GM12878 (cell line): ENCODE results near the gene IL32. TPM values are rescaled to one million over a fixed set of nuclear protein-coding genes. Genes with fewer than 3 reads are reported as not detected.

Source experiments
- FOXK2 ChIP-seq: fragments of 450-650 bp; IDR thresholded peaks from 2 replicates; pipeline ENCODE4 v1.6.1; 2017; ENCODE audit warnings: mild to moderate bottlenecking, moderate library complexity
- KDM1A ChIP-seq: fragments of 200-600 bp; sonication (generic); IDR thresholded peaks from 2 replicates; pipeline ENCODE4 v1.6.1; 2016; ENCODE audit warnings: borderline replicate concordance
- polyA plus RNA-seq, 11 experiments: library from polyadenylated mRNA; depleted of rRNA in 4 of 11; unstranded in 6 of 11; stranded (reverse) in 5 of 11; fragments of >200 nt; fragmentation: Nextera tagmentation in 4 of 11; fragmentation: Illumina TruSeq in 1 of 11; extraction: Ambion mirVana in 4 of 11; extraction: Trizol in 1 of 11; gene quantifications; 1 replicate in 1 of 11; 2 replicates in 10 of 11; pipeline versions ENCODE4 v1.2.1 to v1.2.3, GENCODE V29; 2011 to 2016; ENCODE audit warnings: inconsistent platforms in 2 of 11, missing spikeins in 2 of 11, low read depth in 1 of 11
- total RNA-seq, 4 experiments: library from RNA; depleted of rRNA in 3 of 4; stranded (reverse); fragments of >200 nt in 3 of 4; fragmentation: Illumina TruSeq in 1 of 4; extraction: Trizol in 1 of 4; gene quantifications; 2 replicates each; pipeline versions ENCODE4 v1.2.1 to v1.2.3, GENCODE V29; 2013 to 2021
- TF ChIP-seq, protein P1 (sequence below): fragments of 450-650 bp; IDR thresholded peaks from 2 replicates; pipeline ENCODE4 v1.6.1; 2017; ENCODE audit warnings: mild to moderate bottlenecking, low read depth, inconsistent platforms; ENCODE audit not compliant: poor library complexity, severe bottlenecking
- TF ChIP-seq, protein P2 (sequence below): IDR thresholded peaks from 2 replicates; pipeline ENCODE4 v1.6.1; 2012; ENCODE audit warnings: low read depth, low read length, improper control_type of control experiment

Gene IL32
- total and polyA plus RNA-seq, 10 of the 15 experiments (the other 5 are each of a cell fraction or from before 2014, with no cell fraction given) = 27.0 to 122 (median 55.8) TPM

DNA sequence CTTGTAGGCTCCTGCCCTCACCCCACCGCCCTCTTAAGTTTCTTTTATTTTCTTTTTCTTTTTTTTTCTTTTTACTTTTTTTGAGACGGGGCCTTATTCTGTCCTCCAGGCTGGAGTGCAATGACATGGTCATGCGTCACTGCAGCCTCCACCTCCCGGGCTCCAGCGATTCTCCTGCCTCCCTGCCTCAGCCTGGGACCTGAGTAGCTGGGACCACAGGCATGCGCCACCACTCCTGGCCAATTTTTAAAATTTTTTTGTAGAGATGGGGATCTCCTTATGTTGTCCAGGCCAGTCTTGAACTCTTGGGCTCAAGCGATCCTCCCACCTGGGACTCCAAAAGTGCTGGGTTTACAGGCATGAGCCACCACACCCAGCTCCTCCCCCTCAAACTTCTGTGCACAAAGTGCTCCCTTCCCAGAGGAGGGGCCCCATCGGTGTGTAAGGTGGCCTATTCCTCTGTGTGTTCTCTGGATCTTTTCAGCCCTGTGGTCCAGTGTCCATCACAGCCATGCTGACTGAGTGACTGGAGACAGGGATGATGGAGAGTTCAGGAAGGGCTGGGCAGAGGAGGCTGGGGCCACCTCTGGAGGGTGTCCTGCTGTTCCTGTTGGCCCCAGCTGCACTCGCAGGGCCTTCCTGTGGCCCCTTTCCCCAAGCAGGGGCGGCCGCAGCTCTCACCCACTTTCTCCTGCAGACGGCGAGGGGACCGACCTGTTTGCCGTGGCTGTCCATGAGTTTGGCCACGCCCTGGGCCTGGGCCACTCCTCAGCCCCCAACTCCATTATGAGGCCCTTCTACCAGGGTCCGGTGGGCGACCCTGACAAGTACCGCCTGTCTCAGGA is 8.9 kb upstream of the IL32 start (continued):
- TF ChIP-seq, protein P1, sequence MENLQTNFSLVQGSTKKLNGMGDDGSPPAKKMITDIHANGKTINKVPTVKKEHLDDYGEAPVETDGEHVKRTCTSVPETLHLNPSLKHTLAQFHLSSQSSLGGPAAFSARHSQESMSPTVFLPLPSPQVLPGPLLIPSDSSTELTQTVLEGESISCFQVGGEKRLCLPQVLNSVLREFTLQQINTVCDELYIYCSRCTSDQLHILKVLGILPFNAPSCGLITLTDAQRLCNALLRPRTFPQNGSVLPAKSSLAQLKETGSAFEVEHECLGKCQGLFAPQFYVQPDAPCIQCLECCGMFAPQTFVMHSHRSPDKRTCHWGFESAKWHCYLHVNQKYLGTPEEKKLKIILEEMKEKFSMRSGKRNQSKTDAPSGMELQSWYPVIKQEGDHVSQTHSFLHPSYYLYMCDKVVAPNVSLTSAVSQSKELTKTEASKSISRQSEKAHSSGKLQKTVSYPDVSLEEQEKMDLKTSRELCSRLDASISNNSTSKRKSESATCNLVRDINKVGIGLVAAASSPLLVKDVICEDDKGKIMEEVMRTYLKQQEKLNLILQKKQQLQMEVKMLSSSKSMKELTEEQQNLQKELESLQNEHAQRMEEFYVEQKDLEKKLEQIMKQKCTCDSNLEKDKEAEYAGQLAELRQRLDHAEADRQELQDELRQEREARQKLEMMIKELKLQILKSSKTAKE = no peak
- TF ChIP-seq KDM1A (no peak), FOXK2 (no peak)
- TF ChIP-seq, protein P2, sequence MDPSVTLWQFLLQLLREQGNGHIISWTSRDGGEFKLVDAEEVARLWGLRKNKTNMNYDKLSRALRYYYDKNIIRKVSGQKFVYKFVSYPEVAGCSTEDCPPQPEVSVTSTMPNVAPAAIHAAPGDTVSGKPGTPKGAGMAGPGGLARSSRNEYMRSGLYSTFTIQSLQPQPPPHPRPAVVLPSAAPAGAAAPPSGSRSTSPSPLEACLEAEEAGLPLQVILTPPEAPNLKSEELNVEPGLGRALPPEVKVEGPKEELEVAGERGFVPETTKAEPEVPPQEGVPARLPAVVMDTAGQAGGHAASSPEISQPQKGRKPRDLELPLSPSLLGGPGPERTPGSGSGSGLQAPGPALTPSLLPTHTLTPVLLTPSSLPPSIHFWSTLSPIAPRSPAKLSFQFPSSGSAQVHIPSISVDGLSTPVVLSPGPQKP = no peak
- TF ChIP-seq, all 136 proteins: peak for 0
